Measurements from ENCODE around the gene ATP2A2.

ATP2A2 gene

GRCh38 chr12:110281549-110282299 lies 677 bp downstream of the ATP2A2 start:
- TF ChIP-seq CTCF (IDR thresholded peaks at IDR 0.05; ENCODE audit: control insufficient read depth, insufficient read depth, low read depth, low read length, missing control alignments), result no peak
- peak overlapping the region; percentile 92 for H3K4me3 ChIP-seq (ENCODE audit: control insufficient read depth, low read depth, low read length)
- no peak for DNase-seq (ENCODE audit: low read depth)

GRCh38 chr12:110282300-110282860 lies 1.3 kb downstream of the ATP2A2 start:
- peak overlapping the region; percentile 92 for H3K4me3 ChIP-seq (ENCODE audit: control insufficient read depth, low read depth, low read length)
- no peak for TF ChIP-seq CTCF (IDR thresholded peaks at IDR 0.05; ENCODE audit: control insufficient read depth, insufficient read depth, low read depth, low read length, missing control alignments)
- no peak for DNase-seq (ENCODE audit: low read depth)

GRCh38 chr12:110282956-110283817 lies 2.1 kb downstream of the ATP2A2 start:
- H3K4me3 ChIP-seq (ENCODE audit: control insufficient read depth, low read depth, low read length), result peak overlapping the region; percentile 92
- TF ChIP-seq CTCF (IDR thresholded peaks at IDR 0.05; ENCODE audit: control insufficient read depth, insufficient read depth, low read depth, low read length, missing control alignments), result no peak
- DNase-seq (ENCODE audit: low read depth), result no peak

GRCh38 chr12:110284597-110284996 lies 3.5 kb downstream of the ATP2A2 start:
- TF ChIP-seq CTCF (IDR thresholded peaks at IDR 0.05; ENCODE audit: control insufficient read depth, insufficient read depth, low read depth, low read length, missing control alignments), result no peak
- H3K4me3 ChIP-seq (ENCODE audit: control insufficient read depth, low read depth, low read length), result peak overlapping the region; percentile 92
- DNase-seq (ENCODE audit: low read depth), result no peak

- no peak overlapping the region for H3K4me3 ChIP-seq (ENCODE audit: control insufficient read depth, low read depth, low read length)
- TF ChIP-seq CTCF (IDR thresholded peaks at IDR 0.05; ENCODE audit: control insufficient read depth, insufficient read depth, low read depth, low read length, missing control alignments), result no peak
Measured at GRCh38 chr12:110286623-110287022, 5.6 kb downstream of the ATP2A2 start.

GRCh38 chr12:110287986-110288385 lies 6.9 kb downstream of the ATP2A2 start:
- no peak for TF ChIP-seq CTCF (IDR thresholded peaks at IDR 0.05; ENCODE audit: control insufficient read depth, insufficient read depth, low read depth, low read length, missing control alignments)
- DNase-seq (ENCODE audit: low read depth), result no peak
- H3K4me3 ChIP-seq (ENCODE audit: control insufficient read depth, low read depth, low read length), result no peak overlapping the region

More at GRCh38 chr12:110286623-110287022, 5.6 kb downstream of the ATP2A2 start:
- no peak for DNase-seq (ENCODE audit: low read depth)
